ENCODE data around the gene ARHGAP27. TPM values are rescaled to one million over a fixed set of nuclear protein-coding genes. Genes with fewer than 3 reads are reported as not detected.

The ARHGAP27 gene
- total RNA-seq, 4 donors from 2014 or later: 11.2 to 15.0 (median 12.9) TPM

- Histone ChIP-seq H3K27me3 (no peaks in the 10 kb centered on the region), H3K4me3 (no peak overlapping the region), H3K27ac (replicated peaks in 1 of 4) (no peak overlapping the region), H3K36me3 (no peaks in the 10 kb centered on the region), H3K9me3 (no peaks in the 10 kb centered on the region), H3K4me1 (peaks cover 23 to 35% (median 33%) of the 10 kb centered on the region in 4 donors)
- TF ChIP-seq EP300 (IDR thresholded peaks at IDR 0.05) (no peak), CTCF (IDR thresholded peaks at IDR 0.05) (no peak), POLR2A (IDR thresholded peaks at IDR 0.05; ENCODE audit: low read depth) (no peak), POLR2AphosphoS5 (IDR thresholded peaks at IDR 0.05) (no peak)
- intact Hi-C loops (cut with DNase I): no loop called here
- DNase-seq (ENCODE audit: extremely low spot score): no peak
Measured at GRCh38 chr17:45368651-45369050, 64.0 kb downstream of the ARHGAP27 start.

GRCh38 chr17:45367216-45367615 is 65.5 kb downstream of the ARHGAP27 start:
- no peaks in the 10 kb centered on the region for H3K9me3 ChIP-seq
- no peak overlapping the region for H3K27ac ChIP-seq (replicated peaks in 1 of 4)
- TF ChIP-seq POLR2AphosphoS5 (IDR thresholded peaks at IDR 0.05) (no peak), EP300 (IDR thresholded peaks at IDR 0.05) (no peak), POLR2A (IDR thresholded peaks at IDR 0.05; ENCODE audit: low read depth) (no peak), CTCF (IDR thresholded peaks at IDR 0.05) (no peak)
- H3K36me3 ChIP-seq: no peaks in the 10 kb centered on the region
- intact Hi-C loops (cut with DNase I): no loop called here
- H3K27me3 ChIP-seq: no peaks in the 10 kb centered on the region
- WGBS: no CpG with 5 or more reads among the region's 7 CpGs
- DNase-seq (ENCODE audit: extremely low spot score): peak; percentile 57
- H3K4me3 ChIP-seq: no peak overlapping the region
- H3K4me1 ChIP-seq: peaks cover 13 to 24% (median 21%) of the 10 kb centered on the region in 4 donors

GRCh38 chr17:45366691-45367090 is 66.0 kb downstream of the ARHGAP27 start:
- WGBS: 100% methylated on average over 5 of the region's 6 CpGs
- Histone ChIP-seq H3K4me3 (no peak overlapping the region), H3K27me3 (no peaks in the 10 kb centered on the region), H3K27ac (replicated peaks in 1 of 4) (no peak overlapping the region), H3K9me3 (no peaks in the 10 kb centered on the region), H3K4me1 (peaks cover 8 to 18% (median 16%) of the 10 kb centered on the region in 4 donors), H3K36me3 (no peaks in the 10 kb centered on the region)
- no peak for TF ChIP-seq EP300 (IDR thresholded peaks at IDR 0.05)
- no peak for TF ChIP-seq POLR2AphosphoS5 (IDR thresholded peaks at IDR 0.05)
- TF ChIP-seq POLR2A (IDR thresholded peaks at IDR 0.05; ENCODE audit: low read depth): no peak
- TF ChIP-seq CTCF (IDR thresholded peaks at IDR 0.05): no peak
- peak; percentile 14 for DNase-seq (ENCODE audit: extremely low spot score)
- intact Hi-C loops (cut with DNase I): no loop called here

- 85% methylated on average over 3 of the region's 3 CpGs for WGBS
Measured at GRCh38 chr17:45366049-45366448, 66.6 kb downstream of the ARHGAP27 start.

More at GRCh38 chr17:45366049-45366448, 66.6 kb downstream of the ARHGAP27 start:
- peak; percentile 31 for DNase-seq (ENCODE audit: extremely low spot score)
- intact Hi-C loops (cut with DNase I): no loop called here
- H3K36me3 ChIP-seq: no peaks in the 10 kb centered on the region
- H3K27me3 ChIP-seq: no peaks in the 10 kb centered on the region
- no peak overlapping the region for H3K27ac ChIP-seq (replicated peaks in 1 of 4)
- no peak overlapping the region for H3K4me3 ChIP-seq
- H3K4me1 ChIP-seq: peaks cover 2 to 12% (median 10%) of the 10 kb centered on the region in 4 donors
- TF ChIP-seq POLR2AphosphoS5 (IDR thresholded peaks at IDR 0.05): no peak
- TF ChIP-seq EP300 (IDR thresholded peaks at IDR 0.05): no peak
- TF ChIP-seq CTCF (IDR thresholded peaks at IDR 0.05): no peak
- H3K9me3 ChIP-seq: no peaks in the 10 kb centered on the region

Measured in esophagus muscularis mucosa (tissue), 4 donors.